Measurements from ENCODE around the gene NAA80.

The NAA80 gene

GRCh38 chr3:50298836-50299637 lies at the start of gene NAA80, which contains the start of gene HYAL3:
Gene NAA80 (minus strand): TSS chr3:50299405. CDS start chr3:50297463, 1,942 bp downstream.
Gene HYAL3 (minus strand): TSS chr3:50299405. CDS start chr3:50295602, 3,803 bp downstream.
- peak; percentile 99 for DNase-seq

- DNase-seq: peak; percentile 80
Measured at GRCh38 chr3:50347187-50347813, 48.1 kb upstream of the NAA80 start.

- DNase-seq: peak; percentile 76
Measured at GRCh38 chr3:50345586-50346234, 46.5 kb upstream of the NAA80 start, which contains the start of gene ZMYND10. Gene ZMYND10 (minus strand): TSS chr3:50345732. CDS start chr3:50345579, 153 bp downstream.

- no peak for DNase-seq
Measured at GRCh38 chr3:50345008-50345407, 45.8 kb upstream of the NAA80 start.

GRCh38 chr3:50342813-50343633 lies 43.8 kb upstream of the NAA80 start:
- no peak for DNase-seq

- no peak for DNase-seq
Measured at GRCh38 chr3:50341996-50342650, 42.9 kb upstream of the NAA80 start.

GRCh38 chr3:50341537-50341936 lies 42.3 kb upstream of the NAA80 start:
- no peak for DNase-seq

- peak; percentile 71 for DNase-seq
Measured at GRCh38 chr3:50340448-50341329, 41.5 kb upstream of the NAA80 start, which contains the start of gene RASSF1. Gene RASSF1 (minus strand): TSS chr3:50340836. CDS start chr3:50340805, 31 bp downstream.

- no peak for DNase-seq
Measured at GRCh38 chr3:50340147-50340447, 40.9 kb upstream of the NAA80 start.

- DNase-seq: no peak
Measured at GRCh38 chr3:50339485-50340146, 40.4 kb upstream of the NAA80 start.

GRCh38 chr3:50338965-50339364 lies 39.8 kb upstream of the NAA80 start:
- no peak for DNase-seq

- DNase-seq: peak; percentile 97
Measured at GRCh38 chr3:50337175-50337861, 38.1 kb upstream of the NAA80 start.

- peak; percentile 62 for DNase-seq
Measured at GRCh38 chr3:50336452-50337174, 37.4 kb upstream of the NAA80 start.

GRCh38 chr3:50334339-50335075 lies 35.3 kb upstream of the NAA80 start:
- DNase-seq: no peak

- DNase-seq: no peak
Measured at GRCh38 chr3:50333744-50334328, 34.6 kb upstream of the NAA80 start.

GRCh38 chr3:50331364-50331907 lies 32.2 kb upstream of the NAA80 start:
- DNase-seq: no peak

- no peak for DNase-seq
Measured at GRCh38 chr3:50330330-50330729, 31.1 kb upstream of the NAA80 start.

Measured in stimulated activated CD4-positive, alpha-beta T cell treated with anti-CD3 and anti-CD28 coated beads, Interleukin-4, amount 100 ng/mL, for 24 hours (primary cell).